ENCODE results near the gene ZFP57.

DNA sequence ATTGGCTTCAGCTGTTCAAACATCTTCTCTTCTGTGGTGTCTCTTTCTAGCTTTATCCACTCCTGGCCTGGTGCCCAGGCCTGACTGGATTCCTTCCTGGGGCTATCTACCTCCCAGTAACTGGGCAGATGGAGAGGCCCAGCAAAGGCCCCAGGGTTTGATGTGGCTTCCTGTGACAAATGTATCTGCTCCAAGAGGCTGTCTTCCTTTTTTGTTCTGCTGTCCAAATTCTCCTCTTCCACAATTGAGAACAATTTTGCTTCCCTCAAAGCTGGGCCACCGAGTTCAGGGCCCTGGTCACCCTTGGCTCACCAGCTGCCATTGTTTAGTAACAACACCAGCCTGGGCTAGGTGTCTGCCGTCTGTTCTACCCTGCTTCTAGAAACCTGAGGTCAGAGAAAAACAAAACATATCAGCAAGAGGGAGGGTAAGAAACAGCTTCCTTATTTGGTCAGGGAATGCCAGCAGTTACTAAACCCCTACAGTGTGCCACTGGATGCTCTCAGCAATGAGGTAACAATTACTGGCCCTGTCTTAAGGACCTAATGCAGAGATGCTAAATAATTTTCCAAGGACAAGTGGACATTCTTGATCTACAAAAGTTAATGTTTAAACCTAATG lies 3.9 kb downstream of the ZFP57 start:
- TF ChIP-seq, protein P1, sequence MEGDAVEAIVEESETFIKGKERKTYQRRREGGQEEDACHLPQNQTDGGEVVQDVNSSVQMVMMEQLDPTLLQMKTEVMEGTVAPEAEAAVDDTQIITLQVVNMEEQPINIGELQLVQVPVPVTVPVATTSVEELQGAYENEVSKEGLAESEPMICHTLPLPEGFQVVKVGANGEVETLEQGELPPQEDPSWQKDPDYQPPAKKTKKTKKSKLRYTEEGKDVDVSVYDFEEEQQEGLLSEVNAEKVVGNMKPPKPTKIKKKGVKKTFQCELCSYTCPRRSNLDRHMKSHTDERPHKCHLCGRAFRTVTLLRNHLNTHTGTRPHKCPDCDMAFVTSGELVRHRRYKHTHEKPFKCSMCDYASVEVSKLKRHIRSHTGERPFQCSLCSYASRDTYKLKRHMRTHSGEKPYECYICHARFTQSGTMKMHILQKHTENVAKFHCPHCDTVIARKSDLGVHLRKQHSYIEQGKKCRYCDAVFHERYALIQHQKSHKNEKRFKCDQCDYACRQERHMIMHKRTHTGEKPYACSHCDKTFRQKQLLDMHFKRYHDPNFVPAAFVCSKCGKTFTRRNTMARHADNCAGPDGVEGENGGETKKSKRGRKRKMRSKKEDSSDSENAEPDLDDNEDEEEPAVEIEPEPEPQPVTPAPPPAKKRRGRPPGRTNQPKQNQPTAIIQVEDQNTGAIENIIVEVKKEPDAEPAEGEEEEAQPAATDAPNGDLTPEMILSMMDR (IDR thresholded peaks at IDR 0.05): no peak
- TF ChIP-seq TEAD4 (CRISPR knock-in tag; IDR thresholded peaks at IDR 0.05): no peak
- TF ChIP-seq, protein P2, sequence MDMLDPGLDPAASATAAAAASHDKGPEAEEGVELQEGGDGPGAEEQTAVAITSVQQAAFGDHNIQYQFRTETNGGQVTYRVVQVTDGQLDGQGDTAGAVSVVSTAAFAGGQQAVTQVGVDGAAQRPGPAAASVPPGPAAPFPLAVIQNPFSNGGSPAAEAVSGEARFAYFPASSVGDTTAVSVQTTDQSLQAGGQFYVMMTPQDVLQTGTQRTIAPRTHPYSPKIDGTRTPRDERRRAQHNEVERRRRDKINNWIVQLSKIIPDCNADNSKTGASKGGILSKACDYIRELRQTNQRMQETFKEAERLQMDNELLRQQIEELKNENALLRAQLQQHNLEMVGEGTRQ (CRISPR knock-in tag; IDR thresholded peaks at IDR 0.05): no peak
- TF ChIP-seq, protein P3, sequence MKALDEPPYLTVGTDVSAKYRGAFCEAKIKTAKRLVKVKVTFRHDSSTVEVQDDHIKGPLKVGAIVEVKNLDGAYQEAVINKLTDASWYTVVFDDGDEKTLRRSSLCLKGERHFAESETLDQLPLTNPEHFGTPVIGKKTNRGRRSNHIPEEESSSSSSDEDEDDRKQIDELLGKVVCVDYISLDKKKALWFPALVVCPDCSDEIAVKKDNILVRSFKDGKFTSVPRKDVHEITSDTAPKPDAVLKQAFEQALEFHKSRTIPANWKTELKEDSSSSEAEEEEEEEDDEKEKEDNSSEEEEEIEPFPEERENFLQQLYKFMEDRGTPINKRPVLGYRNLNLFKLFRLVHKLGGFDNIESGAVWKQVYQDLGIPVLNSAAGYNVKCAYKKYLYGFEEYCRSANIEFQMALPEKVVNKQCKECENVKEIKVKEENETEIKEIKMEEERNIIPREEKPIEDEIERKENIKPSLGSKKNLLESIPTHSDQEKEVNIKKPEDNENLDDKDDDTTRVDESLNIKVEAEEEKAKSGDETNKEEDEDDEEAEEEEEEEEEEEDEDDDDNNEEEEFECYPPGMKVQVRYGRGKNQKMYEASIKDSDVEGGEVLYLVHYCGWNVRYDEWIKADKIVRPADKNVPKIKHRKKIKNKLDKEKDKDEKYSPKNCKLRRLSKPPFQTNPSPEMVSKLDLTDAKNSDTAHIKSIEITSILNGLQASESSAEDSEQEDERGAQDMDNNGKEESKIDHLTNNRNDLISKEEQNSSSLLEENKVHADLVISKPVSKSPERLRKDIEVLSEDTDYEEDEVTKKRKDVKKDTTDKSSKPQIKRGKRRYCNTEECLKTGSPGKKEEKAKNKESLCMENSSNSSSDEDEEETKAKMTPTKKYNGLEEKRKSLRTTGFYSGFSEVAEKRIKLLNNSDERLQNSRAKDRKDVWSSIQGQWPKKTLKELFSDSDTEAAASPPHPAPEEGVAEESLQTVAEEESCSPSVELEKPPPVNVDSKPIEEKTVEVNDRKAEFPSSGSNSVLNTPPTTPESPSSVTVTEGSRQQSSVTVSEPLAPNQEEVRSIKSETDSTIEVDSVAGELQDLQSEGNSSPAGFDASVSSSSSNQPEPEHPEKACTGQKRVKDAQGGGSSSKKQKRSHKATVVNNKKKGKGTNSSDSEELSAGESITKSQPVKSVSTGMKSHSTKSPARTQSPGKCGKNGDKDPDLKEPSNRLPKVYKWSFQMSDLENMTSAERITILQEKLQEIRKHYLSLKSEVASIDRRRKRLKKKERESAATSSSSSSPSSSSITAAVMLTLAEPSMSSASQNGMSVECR (CRISPR knock-in tag; IDR thresholded peaks at IDR 0.05; ENCODE audit: borderline replicate concordance): no peak

Measured in WTC11 (cell line).